ENCODE data around the gene SPON1.
"Not testable (repeated sequence)": the region's sequence is repeated elsewhere in the genome, so short reads cannot be mapped to it uniquely, and the experiment has no call there.

Gene SPON1

GRCh38 chr11:14124886-14125285, 162.4 kb downstream of the SPON1 start:
- DNase-seq (ENCODE audit: low read depth) = no peak

DNA sequence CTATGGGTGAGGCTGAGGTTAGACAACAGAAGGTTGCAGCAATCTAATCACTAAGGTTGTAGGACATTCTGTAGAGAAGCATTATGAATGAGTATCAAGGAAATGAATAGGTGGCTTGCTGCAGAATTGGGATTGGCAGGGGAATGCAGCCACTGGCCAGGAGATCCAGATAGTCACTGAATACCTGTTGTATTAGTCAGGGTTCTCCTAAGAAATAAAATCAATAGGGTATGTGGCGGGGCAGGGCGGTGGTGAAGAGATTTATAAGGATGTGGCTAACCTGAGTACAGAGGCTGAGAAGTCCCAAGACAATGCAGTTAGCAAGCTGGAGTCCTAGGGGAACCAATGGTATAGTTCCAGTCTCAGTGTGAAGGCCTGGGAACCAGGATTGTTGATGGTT, 163.0 kb downstream of the SPON1 start:
- DNase-seq (ENCODE audit: low read depth) = no peak

DNA sequence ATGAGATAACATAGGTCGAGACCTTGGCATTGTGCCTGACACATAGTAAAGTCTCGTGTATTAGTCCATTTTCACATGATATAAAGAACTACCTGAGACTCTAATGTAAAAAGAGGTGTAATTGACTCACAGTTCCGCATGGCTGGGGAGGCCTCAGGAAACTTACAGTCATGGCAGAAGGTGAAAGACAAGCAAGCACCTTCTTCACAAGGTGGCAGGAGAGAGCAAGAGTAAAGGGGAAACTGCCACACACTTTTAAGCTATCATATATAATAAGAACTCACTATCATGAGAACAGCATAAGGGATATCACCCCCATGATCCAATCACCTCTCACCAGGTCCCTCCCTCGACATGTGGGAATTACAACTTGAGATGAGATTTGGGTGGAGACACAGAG, 165.2 kb downstream of the SPON1 start:
- DNase-seq (ENCODE audit: low read depth) = no peak

DNA sequence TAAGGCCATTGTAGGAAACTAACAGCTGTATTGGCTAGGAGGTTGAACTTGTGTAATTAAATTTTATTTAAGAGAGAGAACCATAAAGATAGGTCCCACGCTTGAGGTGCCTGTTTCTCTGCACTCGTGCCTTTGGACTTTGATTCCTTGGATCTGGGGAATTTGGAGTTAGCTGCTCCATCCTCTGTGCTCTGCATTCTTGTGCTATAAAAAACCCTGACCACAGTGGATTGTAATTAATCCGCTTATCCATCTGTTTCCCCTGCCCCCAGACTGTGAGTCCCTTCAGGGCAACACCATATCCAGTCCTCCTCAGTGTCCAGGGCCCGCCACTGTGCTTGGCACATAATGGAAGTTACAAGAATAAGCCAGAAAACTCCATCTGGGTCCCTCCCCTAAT, 169.8 kb downstream of the SPON1 start:
- no peak for DNase-seq (ENCODE audit: low read depth)

DNA sequence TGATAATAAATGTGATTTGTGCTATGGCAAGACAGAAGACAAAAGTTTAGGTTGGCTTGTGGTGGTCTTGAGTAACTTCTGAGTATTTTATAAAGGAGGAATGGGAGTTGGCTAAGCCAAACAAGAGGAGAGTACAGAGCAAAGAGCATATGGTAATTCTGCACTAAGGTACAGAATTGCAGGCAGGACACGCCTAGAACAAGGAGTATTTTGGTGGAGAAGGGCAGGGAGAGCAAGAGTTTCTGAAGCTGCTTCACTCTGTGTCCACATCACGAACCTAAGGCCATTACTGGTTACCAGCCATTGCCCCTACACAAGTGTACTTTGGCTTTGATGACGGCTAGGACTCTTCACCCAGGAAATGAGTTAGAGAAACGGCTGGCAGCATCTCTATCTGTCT, 170.9 kb downstream of the SPON1 start:
- no peak for DNase-seq (ENCODE audit: low read depth)

GRCh38 chr11:14136561-14136960, 174.0 kb downstream of the SPON1 start:
- no peak for DNase-seq (ENCODE audit: low read depth)

DNA sequence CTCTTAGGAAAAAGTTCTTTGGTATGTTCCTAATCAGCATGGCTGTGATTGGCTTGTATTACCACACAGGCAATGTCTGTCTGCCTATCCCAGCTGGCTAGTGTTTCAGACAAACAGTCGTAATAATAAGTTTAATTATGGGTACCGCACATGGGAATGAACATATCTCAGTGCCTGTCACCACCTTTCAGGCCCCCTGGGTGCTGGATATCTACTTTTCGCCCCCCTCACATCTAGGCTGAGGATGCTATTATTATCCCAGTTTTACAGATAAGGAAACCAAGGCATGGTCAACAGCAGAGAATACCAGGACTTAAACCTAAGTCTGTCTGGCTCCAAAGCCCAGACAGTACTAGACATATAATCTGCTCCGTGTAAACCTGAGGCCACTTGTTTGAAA, 174.8 kb downstream of the SPON1 start:
- no peak for DNase-seq (ENCODE audit: low read depth)

GRCh38 chr11:14140991-14141390, 178.5 kb downstream of the SPON1 start:
- DNase-seq (ENCODE audit: low read depth) = no peak

DNA sequence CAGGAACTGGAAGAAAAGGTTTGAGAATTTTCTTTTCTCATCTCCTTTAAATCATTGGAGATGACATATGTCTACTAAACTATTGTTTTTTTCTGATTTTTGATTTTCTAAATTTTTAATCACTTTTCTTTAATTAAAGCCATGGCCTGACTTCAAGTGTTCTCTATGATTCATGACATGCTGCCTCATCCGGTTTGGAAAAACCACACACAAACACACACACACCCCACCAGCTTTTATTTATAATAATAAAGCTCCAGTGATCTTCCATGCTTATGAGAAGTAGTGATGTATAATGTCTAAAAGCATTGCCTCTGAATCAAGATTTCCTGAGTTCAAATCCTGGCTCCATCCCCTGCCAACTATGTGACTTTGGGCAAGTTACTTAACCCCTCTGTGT, 179.2 kb downstream of the SPON1 start:
- no peak for DNase-seq (ENCODE audit: low read depth)

GRCh38 chr11:14144934-14145333, 182.4 kb downstream of the SPON1 start:
- no peak for DNase-seq (ENCODE audit: low read depth)

GRCh38 chr11:14148653-14149273, 186.2 kb downstream of the SPON1 start:
- peak; percentile 29 for DNase-seq (ENCODE audit: low read depth)

GRCh38 chr11:14149683-14150082, 187.2 kb downstream of the SPON1 start:
- no peak for DNase-seq (ENCODE audit: low read depth)

- DNase-seq (ENCODE audit: low read depth) = no peak
Measured at GRCh38 chr11:14150878-14151277, 188.4 kb downstream of the SPON1 start.

DNA sequence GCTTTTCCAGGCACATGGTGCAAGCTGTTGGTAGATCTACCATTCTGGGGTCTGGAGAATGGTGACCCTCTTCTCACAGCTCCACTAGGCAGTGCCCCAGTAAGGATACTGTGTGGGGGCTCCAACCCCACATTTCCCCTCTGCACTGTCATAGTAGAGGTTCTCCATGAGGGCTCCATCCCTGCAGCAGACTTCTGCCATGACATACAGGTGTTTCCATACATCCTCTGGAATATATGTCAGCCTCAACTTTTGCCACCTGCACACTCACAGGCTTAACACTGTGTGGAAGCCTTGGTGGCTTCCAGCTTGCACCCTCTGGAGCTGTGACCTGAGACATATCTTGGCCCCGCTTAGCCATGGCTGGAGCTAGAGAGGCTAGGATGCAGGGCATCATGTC, 191.6 kb downstream of the SPON1 start:
- DNase-seq (ENCODE audit: low read depth) = not testable (repeated sequence)

DNA sequence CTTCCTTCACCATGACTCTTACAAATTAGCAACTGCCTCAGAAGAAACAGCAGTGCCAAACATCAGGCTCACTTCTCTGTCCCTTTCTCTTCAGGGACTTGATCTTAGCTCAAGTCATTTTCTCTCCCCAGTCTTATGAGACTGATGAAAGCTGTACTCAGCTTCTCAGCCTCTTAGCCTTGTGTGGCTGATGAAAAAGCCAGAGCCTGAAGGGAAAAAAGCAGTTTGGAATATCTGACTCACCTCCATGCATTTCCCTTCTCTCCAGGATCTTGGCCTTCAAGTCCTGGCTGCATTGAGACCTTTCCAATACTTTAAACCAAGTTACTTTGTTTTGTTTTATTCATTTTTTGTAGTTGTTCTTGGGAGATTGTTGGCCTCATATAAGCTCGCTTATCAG, 195.9 kb downstream of the SPON1 start:
- no peak for DNase-seq (ENCODE audit: low read depth)

DNA sequence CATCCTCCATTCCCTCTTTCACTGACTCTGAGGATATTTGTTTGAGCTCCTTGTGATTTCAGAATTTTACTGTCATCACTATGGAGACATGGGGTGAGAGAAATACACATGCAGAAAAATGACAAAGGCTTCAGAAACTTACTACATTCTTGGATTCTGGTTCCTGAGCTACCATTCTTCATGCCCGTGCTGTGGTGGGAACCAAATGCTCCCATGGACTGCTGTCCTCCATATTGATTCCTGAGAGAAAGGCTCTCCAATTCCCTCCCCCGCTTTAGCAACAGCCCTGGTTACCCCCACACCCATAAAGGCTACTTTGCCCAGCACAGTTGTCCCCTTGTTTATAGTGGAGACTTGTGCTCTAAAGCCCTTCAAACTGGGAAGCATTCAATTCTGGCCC, 201.1 kb downstream of the SPON1 start:
- no peak for DNase-seq (ENCODE audit: low read depth)

DNA sequence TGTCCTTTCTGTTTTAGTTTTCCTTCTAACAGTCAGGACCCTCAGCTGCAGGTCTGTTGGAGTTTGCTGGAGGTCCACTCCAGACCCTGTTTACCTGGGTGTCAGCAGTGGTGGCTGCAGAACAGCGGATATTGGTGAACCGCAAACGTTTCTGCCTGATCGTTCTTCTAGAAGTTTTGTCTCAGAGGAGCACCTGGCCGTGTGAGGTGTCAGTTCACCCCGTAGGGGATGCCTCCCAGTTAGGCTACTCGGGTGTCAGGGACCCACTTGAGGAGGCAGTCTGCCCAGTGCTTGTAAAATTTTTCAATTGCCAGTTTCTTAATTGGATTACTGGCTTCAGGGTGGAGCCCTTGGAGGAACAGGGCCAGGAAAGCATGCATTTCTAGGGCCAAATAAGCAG, 211.2 kb downstream of the SPON1 start:
- DNase-seq (ENCODE audit: low read depth) = not testable (repeated sequence)

GRCh38 chr11:14179116-14179820, 216.7 kb downstream of the SPON1 start:
- peak; percentile 19 for DNase-seq (ENCODE audit: low read depth)

DNA sequence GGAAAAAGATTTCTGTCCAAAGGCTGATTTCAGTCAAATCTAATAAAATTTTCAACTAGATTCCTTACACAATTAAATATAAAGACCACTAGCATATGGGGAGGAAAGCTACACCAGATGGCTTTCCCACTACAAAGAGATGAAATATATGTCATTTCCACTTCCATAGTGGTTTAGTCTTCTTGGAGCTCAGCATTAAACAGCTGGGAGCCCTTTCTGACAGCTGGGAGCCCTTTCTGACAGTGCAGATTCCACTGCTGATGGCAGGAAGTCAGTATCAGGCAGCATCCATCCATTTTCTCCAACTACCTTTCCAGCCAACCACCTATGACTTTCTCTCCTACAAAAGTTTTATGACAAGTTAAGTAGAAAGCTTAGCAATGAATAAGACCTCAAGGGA, 218.6 kb downstream of the SPON1 start:
- DNase-seq (ENCODE audit: low read depth) = no peak

DNA sequence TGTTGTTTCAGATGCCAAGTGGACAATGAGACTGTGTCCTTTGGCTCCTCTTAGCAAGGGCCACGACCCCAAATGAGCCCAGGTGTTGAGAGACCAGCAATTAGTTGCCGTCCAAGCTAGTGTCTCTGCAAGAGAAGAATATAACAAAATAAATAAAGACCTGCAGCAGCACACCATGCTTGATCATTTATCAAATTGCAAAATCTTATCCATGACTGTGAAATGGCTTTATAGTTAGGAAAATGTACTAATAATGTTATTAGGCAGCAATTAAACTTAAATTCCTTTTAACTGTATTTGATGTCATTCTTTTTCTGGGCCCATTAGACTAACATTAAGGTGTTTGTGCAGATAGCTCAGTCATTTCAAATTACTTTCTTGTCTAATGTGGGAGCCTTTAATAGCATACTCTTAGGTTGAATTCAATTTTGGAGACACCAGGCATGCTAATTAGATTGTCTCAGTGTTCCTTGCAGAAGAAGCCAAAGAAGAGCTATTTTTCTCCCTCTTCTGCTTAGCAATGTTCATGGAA, 220.4 kb downstream of the SPON1 start:
- DNase-seq (ENCODE audit: low read depth) = no peak

DNA sequence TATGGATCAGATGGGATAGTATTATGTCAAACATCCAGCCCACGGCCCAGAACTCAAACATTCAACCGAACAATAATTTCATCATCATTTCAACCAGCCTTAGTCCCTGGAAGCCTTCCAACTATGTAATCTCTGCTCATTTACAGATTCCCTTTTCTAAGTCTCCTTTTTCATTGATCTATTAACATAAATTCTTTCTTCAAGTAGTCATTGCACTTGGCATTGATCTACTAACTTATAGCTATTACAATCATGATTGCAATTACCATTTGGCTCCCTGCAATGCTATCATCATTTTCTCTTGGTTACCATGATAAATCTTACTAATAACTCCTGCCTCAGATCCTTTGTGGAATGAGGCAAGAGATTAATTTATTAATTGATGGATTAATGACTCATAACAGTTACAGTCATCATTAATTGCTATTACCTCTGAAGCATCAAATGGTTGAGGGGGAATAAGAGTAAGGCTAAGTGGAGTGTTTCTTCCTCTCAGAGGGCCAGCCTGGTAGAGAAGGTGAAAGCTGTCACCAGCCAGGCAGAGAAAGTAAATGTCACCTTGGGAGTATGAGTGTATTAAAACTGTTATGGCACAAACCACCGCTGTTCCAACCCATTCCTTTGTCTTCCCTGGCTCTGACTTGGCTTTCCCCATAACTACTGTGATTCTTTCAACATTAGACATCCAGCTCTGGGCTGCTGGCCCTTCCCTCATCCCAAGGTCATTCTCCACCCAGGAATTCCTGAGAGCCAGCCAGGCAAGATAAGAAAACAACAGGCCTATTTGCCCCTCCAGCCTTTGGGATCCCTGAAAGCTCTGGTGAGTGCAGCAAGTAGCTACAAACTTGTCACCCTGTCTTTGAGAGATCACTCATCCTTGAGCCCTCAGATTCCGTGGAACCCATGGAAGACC, 221.8 kb downstream of the SPON1 start:
- peak; percentile 3 for DNase-seq (ENCODE audit: low read depth)

GRCh38 chr11:14185461-14185860, 222.9 kb downstream of the SPON1 start:
- DNase-seq (ENCODE audit: low read depth) = no peak
